Fibroblast of lung (primary cell): ENCODE results near the gene EML1.

Experiments
- EZH2 ChIP-seq: IDR thresholded peaks from 2 replicates; pipeline ENCODE4 v1.5.1; 2012; ENCODE audit warnings: low read length, control low read depth, mild to moderate bottlenecking; ENCODE audit errors: missing control alignments
- TF ChIP-seq, protein P1 (sequence below), 2 donors: IDR thresholded peaks in 1 of 2; conservative IDR thresholded peaks in 1 of 2; 1 replicate in 1 of 2; 2 replicates in 1 of 2; pipeline ENCODE4 v1.5.1; 2011 to 2012; ENCODE audit warnings: low read length in 2 of 2, control low read depth in 1 of 2, inconsistent platforms in 1 of 2, low read depth in 1 of 2, mild to moderate bottlenecking in 1 of 2

DNA sequence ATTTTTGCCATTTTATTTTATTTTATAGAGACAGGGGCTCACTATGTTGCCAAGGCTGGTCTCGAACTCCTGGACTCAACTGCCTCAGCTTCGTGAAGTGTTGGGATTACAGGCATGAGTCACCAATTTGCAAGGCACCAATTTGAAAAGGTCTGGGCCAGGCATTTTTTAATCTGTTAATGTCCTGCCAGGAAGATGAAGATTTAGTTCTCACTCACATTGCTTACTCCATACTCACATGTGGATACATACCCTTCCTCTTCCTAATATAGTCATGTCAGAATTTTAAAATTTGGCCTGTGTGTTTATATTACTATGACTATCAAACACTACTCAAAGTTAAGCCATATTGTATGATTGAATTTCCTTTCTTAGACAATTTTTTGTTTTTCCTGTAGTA is 15.3 kb upstream of the EML1 start:
- TF ChIP-seq, protein P1, sequence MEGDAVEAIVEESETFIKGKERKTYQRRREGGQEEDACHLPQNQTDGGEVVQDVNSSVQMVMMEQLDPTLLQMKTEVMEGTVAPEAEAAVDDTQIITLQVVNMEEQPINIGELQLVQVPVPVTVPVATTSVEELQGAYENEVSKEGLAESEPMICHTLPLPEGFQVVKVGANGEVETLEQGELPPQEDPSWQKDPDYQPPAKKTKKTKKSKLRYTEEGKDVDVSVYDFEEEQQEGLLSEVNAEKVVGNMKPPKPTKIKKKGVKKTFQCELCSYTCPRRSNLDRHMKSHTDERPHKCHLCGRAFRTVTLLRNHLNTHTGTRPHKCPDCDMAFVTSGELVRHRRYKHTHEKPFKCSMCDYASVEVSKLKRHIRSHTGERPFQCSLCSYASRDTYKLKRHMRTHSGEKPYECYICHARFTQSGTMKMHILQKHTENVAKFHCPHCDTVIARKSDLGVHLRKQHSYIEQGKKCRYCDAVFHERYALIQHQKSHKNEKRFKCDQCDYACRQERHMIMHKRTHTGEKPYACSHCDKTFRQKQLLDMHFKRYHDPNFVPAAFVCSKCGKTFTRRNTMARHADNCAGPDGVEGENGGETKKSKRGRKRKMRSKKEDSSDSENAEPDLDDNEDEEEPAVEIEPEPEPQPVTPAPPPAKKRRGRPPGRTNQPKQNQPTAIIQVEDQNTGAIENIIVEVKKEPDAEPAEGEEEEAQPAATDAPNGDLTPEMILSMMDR (conservative IDR thresholded peaks at IDR 0.05 in 1 of 2, IDR thresholded peaks at IDR 0.05 in 1 of 2; ENCODE audit: low read depth in 1 of 2, low read length in 2 of 2) = no peak
- no peak for TF ChIP-seq EZH2
